ENCODE measurements around the gene KRT77.

The KRT77 gene

DNA sequence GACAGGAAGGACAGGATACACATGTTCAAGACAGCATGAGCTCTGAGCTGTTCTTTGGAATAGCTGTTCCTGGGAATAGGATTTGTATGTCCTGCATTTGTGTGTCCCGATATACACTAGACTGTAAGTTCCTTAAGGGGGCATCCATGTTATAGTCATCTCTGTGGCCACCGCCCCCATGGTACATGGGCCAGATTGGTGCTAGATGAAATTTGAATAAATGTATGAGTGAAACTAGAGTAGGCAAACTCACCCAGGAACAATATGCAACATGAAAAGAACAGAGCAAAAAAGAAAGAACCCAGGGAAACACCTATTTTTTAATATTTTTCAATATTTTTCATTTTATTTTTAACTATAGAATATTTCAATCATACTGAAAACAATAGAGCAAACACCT is 25.1 kb upstream of the KRT77 start:
- no peak for DNase-seq
- H3K4me3 ChIP-seq (ENCODE audit: low read depth, low read length), result no peak overlapping the region
- no peaks in the 10 kb centered on the region for H3K36me3 ChIP-seq
- no peaks in the 10 kb centered on the region for H3K9me3 ChIP-seq
- TF ChIP-seq, protein P1, sequence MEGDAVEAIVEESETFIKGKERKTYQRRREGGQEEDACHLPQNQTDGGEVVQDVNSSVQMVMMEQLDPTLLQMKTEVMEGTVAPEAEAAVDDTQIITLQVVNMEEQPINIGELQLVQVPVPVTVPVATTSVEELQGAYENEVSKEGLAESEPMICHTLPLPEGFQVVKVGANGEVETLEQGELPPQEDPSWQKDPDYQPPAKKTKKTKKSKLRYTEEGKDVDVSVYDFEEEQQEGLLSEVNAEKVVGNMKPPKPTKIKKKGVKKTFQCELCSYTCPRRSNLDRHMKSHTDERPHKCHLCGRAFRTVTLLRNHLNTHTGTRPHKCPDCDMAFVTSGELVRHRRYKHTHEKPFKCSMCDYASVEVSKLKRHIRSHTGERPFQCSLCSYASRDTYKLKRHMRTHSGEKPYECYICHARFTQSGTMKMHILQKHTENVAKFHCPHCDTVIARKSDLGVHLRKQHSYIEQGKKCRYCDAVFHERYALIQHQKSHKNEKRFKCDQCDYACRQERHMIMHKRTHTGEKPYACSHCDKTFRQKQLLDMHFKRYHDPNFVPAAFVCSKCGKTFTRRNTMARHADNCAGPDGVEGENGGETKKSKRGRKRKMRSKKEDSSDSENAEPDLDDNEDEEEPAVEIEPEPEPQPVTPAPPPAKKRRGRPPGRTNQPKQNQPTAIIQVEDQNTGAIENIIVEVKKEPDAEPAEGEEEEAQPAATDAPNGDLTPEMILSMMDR (IDR thresholded peaks at IDR 0.05; ENCODE audit: low read depth, low read length), result no peak
- peaks cover 54% of the 10 kb centered on the region for H3K27me3 ChIP-seq
- no peaks in the 10 kb centered on the region for H3K4me1 ChIP-seq

DNA sequence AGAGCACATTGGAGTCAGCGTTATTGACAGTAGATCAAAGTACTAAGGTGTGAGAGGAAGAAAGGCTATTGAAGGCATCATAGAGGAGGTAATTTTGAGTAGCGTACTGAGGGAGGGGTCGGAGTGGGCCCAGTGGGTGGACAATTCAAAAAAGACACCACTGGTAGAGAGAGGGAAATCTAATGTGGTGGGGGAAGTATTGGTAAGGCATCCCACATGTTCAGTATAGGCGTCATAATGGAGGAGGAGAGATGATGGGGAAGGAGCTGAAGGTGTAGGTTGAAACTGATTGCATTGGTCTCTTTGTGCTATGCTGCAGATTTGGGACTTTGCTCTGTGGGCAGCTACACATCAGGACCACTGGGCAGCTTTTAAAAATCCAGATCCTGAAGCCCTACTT is 23.7 kb upstream of the KRT77 start:
- Histone ChIP-seq H3K36me3 (no peaks in the 10 kb centered on the region), H3K4me3 (ENCODE audit: low read depth, low read length) (no peak overlapping the region), H3K27me3 (peaks cover 48% of the 10 kb centered on the region), H3K9me3 (no peaks in the 10 kb centered on the region), H3K4me1 (no peaks in the 10 kb centered on the region)
- TF ChIP-seq, protein P1 (IDR thresholded peaks at IDR 0.05; ENCODE audit: low read depth, low read length), result no peak
- DNase-seq, result no peak

DNA sequence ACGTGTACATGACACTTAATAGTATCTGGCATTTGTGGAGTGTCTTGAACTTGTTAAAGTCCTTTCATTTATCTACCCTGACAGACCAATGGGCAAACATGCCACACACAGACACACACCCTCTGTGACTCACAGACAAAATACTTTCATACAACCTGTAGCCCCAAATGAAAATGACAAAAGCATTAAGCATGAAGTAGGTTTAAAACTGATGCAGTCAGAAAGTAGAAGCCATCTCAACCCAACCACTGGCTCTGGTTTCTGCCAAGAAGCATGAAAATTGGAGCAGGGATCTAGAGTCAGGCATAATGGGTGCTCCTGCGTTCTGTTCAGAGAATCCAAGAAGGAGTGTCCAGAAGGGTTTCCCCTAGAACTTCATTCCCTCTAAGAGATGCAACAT is 23.1 kb upstream of the KRT77 start:
- Histone ChIP-seq H3K36me3 (no peaks in the 10 kb centered on the region), H3K4me3 (ENCODE audit: low read depth, low read length) (no peak overlapping the region), H3K4me1 (no peaks in the 10 kb centered on the region), H3K9me3 (no peaks in the 10 kb centered on the region), H3K27me3 (peaks cover 42% of the 10 kb centered on the region)
- no peak for DNase-seq
- TF ChIP-seq, protein P1 (IDR thresholded peaks at IDR 0.05; ENCODE audit: low read depth, low read length), result no peak

DNA sequence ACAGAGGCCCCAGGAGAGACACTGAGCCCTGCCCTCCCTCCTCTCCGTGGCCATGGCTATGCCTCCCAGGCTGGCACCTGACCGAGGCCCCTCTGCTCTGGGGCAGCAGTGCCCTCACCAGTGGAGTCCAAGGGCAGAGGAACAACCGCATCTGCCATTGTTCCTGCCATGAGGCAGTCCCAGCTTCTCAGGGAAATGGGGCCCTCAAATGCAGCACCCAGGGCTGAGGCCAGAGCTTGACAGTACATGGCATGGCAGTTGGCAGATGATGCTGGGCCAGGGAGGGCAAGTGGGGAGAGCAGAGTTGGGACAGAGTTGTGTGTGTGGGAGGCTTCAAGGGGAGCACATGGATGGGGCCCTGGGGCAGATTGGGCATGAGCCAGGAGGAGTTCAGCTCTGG is 21.1 kb upstream of the KRT77 start:
- H3K36me3 ChIP-seq, result no peaks in the 10 kb centered on the region
- H3K9me3 ChIP-seq, result no peaks in the 10 kb centered on the region
- DNase-seq, result no peak
- TF ChIP-seq, protein P1 (IDR thresholded peaks at IDR 0.05; ENCODE audit: low read depth, low read length), result no peak
- no peak overlapping the region for H3K4me3 ChIP-seq (ENCODE audit: low read depth, low read length)
- peaks cover 22% of the 10 kb centered on the region for H3K27me3 ChIP-seq
- no peaks in the 10 kb centered on the region for H3K4me1 ChIP-seq

DNA sequence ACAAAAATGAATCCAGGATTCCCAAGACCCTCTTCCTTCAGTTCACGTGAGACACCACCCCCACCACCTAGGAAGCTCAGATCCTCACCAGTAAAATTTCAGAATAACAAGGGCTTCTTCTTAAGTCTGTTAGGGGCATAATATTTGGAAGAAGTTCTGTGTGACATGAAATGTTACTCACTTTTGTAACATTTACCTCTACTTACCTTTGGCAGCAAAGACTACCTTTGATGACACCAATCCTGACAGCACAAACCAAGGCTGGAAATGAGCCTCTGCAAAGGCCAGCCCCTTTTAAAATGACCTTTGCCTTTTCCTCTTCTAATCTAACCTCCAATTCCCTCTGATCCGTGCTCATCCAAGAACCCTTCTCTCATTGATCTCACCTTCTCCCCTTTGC is 19.4 kb upstream of the KRT77 start:
- H3K4me1 ChIP-seq, result no peaks in the 10 kb centered on the region
- H3K4me3 ChIP-seq (ENCODE audit: low read depth, low read length), result no peak overlapping the region
- no peak for DNase-seq
- no peaks in the 10 kb centered on the region for H3K36me3 ChIP-seq
- peaks cover 12% of the 10 kb centered on the region for H3K27me3 ChIP-seq
- TF ChIP-seq, protein P1 (IDR thresholded peaks at IDR 0.05; ENCODE audit: low read depth, low read length), result no peak
- H3K9me3 ChIP-seq, result no peaks in the 10 kb centered on the region

DNA sequence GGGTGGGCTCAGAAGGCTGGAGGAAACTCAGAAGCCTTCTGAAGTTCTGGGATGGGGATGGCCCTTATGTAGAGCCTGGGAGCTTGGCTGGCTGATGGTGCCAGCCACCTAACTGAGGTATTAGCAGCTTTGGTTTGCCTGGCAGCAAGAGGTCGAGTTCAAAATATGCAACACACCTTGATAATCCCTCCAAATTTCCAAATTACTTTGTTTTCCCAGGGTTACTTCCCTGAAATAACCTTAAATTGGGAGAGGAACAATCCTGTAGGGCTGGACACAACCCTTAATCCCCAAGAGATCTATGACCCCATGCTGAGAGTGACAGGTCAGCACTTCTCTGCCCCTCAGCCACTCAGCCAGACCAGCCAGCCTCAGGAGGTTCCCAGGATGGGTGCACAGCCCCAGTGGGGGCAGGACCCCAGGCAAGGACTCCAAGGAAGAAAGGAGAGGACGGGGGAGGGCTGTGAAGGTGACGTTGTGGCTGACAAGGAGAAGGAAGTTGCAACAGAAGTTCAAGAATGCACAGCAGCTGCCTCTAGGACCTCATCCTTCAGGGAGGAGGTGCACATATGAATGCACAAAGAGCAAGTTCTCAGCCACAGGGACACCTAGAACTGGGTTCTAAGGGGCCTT is 18.6 kb upstream of the KRT77 start:
- DNase-seq, result no peak
- Histone ChIP-seq H3K4me3 (ENCODE audit: low read depth, low read length) (no peak overlapping the region), H3K9me3 (no peaks in the 10 kb centered on the region), H3K4me1 (no peaks in the 10 kb centered on the region), H3K27me3 (peaks cover 15% of the 10 kb centered on the region), H3K36me3 (no peaks in the 10 kb centered on the region)
- TF ChIP-seq, protein P1 (IDR thresholded peaks at IDR 0.05; ENCODE audit: low read depth, low read length), result no peak

Data from BE2C (cell line).